NCI-H510A (cell line): ENCODE data around the gene OPA3.

Experiments
- DNase-seq: peaks from one replicate; lab custom pipeline; 2025; lab: John Stamatoyannopoulos, UW

OPA3 gene

DNA sequence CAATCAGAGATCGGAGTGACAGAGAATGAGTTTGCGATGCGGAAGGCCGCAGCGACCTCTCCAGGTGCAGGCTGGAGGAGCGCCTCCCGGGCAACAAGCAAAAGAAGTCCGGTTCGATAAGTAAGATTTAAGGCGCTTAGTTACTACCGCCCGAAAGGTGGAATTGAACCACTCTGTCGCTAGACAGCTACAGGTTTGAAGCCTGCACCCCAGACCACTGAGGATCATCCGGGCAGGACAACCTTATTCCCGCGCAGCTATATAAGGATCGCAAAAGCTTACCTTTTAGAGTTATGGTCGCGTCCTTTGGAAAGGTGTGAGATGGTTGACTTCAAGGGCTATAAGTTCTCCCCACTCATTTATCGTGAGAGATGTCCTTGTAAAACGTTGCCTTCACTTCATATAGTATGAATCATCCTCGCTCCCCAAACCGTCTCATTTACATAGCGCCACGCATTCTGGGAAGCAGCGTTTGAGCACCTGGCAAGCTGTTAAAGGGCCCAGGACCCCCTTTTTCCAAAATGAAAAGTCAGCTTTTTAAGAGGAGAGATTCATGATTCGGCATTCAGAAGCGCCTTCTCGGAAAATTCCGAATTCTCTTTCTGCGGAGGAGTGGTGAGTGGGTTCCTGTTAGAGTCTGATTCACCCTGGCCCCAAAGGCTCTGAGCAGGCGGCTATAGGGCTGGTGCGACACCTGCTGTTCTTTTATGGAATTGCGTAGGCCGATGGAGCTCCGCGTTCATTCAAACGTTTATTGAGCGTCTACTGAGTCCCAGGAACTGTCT, 106.0 kb downstream of the OPA3 start:
- peak; percentile 86 for DNase-seq

DNA sequence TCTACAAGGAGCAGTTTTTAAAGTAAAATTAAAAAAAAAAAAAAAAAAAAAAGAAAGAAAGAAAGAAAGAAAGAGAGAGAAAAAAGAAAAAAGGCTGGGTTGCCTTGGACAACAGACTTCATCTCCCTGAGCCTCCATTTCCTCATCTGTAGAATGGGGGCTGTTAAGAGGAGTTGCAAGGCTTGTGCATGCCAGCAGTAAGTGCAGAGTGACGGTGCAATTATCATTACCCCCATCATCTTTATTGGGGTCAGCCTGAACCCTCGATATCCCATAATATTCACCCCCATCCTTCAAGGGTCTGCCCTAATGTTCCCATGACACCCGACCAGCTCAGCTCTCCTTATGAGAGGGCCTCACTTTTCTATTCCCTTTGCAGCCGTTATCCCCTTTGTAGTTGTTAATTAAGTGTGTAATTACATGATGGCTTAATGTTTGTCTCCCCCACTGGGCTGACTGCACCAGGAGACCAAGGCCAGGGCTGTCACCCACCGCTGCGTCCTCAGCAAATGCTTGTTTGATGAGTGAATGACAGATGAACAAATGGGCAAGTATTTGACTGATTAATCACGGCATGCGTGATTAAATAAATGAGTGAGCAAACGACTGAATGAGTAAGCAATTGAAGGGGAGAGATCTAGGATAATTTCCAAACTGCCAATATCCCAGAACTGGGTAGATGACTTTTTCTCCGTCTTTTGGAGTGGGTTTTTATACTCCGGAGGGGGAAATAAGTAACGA, 106.7 kb downstream of the OPA3 start:
- DNase-seq, result no peak
